Activated B cell treated with CpG ODN at 0.5 μM for 24 hours (primary cell): ENCODE data around the gene VWA8. TPM values are rescaled to one million over a fixed set of nuclear protein-coding genes. Genes with fewer than 3 reads are reported as not detected.
"Not testable (repeated sequence)": the region's sequence is repeated elsewhere in the genome, so short reads cannot be mapped to it uniquely, and the experiment has no call there.

ENCODE experiments used
- ATAC-seq: fragments of 200-7000 bp; cut with Tn5 transposase; one replicate; pipeline ENCODE4 v1.10.0; 2021; ENCODE audit warnings: low read depth, mild to moderate bottlenecking, moderate library complexity
- CTCF ChIA-PET: fragments of 350-600 bp; sonication (Branson Sonifier 250); formaldehyde crosslinking; loops from one replicate; lab custom pipeline; 2021; ENCODE audit warnings: antibody characterized with exemption; lab: Charles Lee
- POLR2A ChIA-PET: fragments of 350-600 bp; sonication (Branson Sonifier 250); formaldehyde crosslinking; loops from one replicate; lab custom pipeline; 2021; ENCODE audit warnings: antibody characterized with exemption; lab: Charles Lee
- DNase-seq: peaks from one replicate; pipeline ENCODE4 v3.0.0; 2022
- H3K27ac Mint-ChIP-seq: one replicate; pipeline ENCODE4 v1.8.0; 2020; ENCODE audit warnings: mixed read lengths
- H3K27me3 Mint-ChIP-seq: one replicate; pipeline ENCODE4 v1.8.0; 2021; ENCODE audit warnings: mixed read lengths
- H3K36me3 Mint-ChIP-seq: one replicate; pipeline ENCODE4 v1.8.0; 2021; ENCODE audit warnings: low read depth, mixed read lengths
- H3K4me1 Mint-ChIP-seq: one replicate; pipeline ENCODE4 v1.8.0; 2021; ENCODE audit warnings: mixed read lengths
- H3K4me3 Mint-ChIP-seq: one replicate; pipeline ENCODE4 v1.8.0; 2020; ENCODE audit warnings: mild to moderate bottlenecking, mixed read lengths
- H3K9me3 Mint-ChIP-seq: one replicate; pipeline ENCODE4 v1.8.0; 2020; ENCODE audit warnings: mixed read lengths
- CTCF ChIP-seq: fragments of 200-600 bp; IDR thresholded peaks from one replicate; pipeline ENCODE4 v1.8.0; 2022; ENCODE audit warnings: antibody characterized with exemption, mild to moderate bottlenecking
- intact Hi-C: fragments of 100-400 bp; cut with micrococcal nuclease; formaldehyde crosslinking; loops from one replicate; pipeline ENCODE4 v1.15.1; 2024
- total RNA-seq: library from RNA; stranded (reverse); gene quantifications from 2 replicates; pipeline ENCODE4 v1.2.3, GENCODE V29; 2022

Gene VWA8
- total RNA-seq, 1 donor from 2014 or later = 21.7 TPM

- Mint-ChIP-seq H3K27me3 (no peaks in the 10 kb centered on the region), H3K36me3 (peaks cover 16% of the 10 kb centered on the region), H3K9me3 (peaks cover 5% of the 10 kb centered on the region), H3K4me1 (peaks cover 9% of the 10 kb centered on the region), H3K27ac (no peak overlapping the region), H3K4me3 (no peak overlapping the region)
- no peak for TF ChIP-seq CTCF
- CTCF ChIA-PET = no interaction called here
- no peak for DNase-seq
- POLR2A ChIA-PET = no interaction called here
- ATAC-seq = no peak
- intact Hi-C loops = no loop called here
Measured at GRCh38 chr13:41847216-41847615, 113.7 kb downstream of the VWA8 start.

GRCh38 chr13:41842036-41842620, 118.8 kb downstream of the VWA8 start:
- no peak for DNase-seq
- ChIA-PET CTCF (no interaction called here), POLR2A (no interaction called here)
- H3K9me3 Mint-ChIP-seq = peaks cover 5% of the 10 kb centered on the region
- no peak for ATAC-seq
- peaks cover 27% of the 10 kb centered on the region for H3K4me1 Mint-ChIP-seq
- intact Hi-C loops = no loop called here
- no peak for TF ChIP-seq CTCF
- H3K27me3 Mint-ChIP-seq = no peaks in the 10 kb centered on the region
- no peak overlapping the region for H3K4me3 Mint-ChIP-seq
- no peak overlapping the region for H3K27ac Mint-ChIP-seq
- peaks cover 31% of the 10 kb centered on the region for H3K36me3 Mint-ChIP-seq

GRCh38 chr13:41837629-41838028, 123.3 kb downstream of the VWA8 start:
- no peak for TF ChIP-seq CTCF
- H3K27ac Mint-ChIP-seq = no peak overlapping the region
- no peak overlapping the region for H3K4me3 Mint-ChIP-seq
- H3K36me3 Mint-ChIP-seq = peaks cover 32% of the 10 kb centered on the region
- peaks cover 1% of the 10 kb centered on the region for H3K9me3 Mint-ChIP-seq
- no peaks in the 10 kb centered on the region for H3K27me3 Mint-ChIP-seq
- peaks cover 27% of the 10 kb centered on the region for H3K4me1 Mint-ChIP-seq
- POLR2A ChIA-PET = no interaction called here
- CTCF ChIA-PET = no interaction called here
- DNase-seq = no peak
- intact Hi-C loops = no loop called here
- ATAC-seq = no peak

GRCh38 chr13:41835871-41836270, 125.0 kb downstream of the VWA8 start:
- Mint-ChIP-seq H3K27me3 (no peaks in the 10 kb centered on the region), H3K36me3 (peaks cover 43% of the 10 kb centered on the region), H3K9me3 (peaks cover 1% of the 10 kb centered on the region), H3K4me1 (peaks cover 20% of the 10 kb centered on the region), H3K4me3 (no peak overlapping the region), H3K27ac (no peak overlapping the region)
- CTCF ChIA-PET = no interaction called here
- ATAC-seq = no peak
- no peak for DNase-seq
- intact Hi-C loops = no loop called here
- POLR2A ChIA-PET = no interaction called here
- no peak for TF ChIP-seq CTCF

GRCh38 chr13:41834697-41835096, 126.2 kb downstream of the VWA8 start:
- H3K4me3 Mint-ChIP-seq, H3K27ac Mint-ChIP-seq, H3K27me3 Mint-ChIP-seq, POLR2A ChIA-PET, CTCF ChIA-PET, intact Hi-C loops, DNase-seq, ATAC-seq, H3K9me3 Mint-ChIP-seq: not testable (repeated sequence)
- Mint-ChIP-seq H3K36me3 (peaks cover 42% of the 10 kb centered on the region), H3K4me1 (peaks cover 20% of the 10 kb centered on the region)

- peaks cover 40% of the 10 kb centered on the region for H3K36me3 Mint-ChIP-seq
- POLR2A ChIA-PET = no interaction called here
- no peak for ATAC-seq
Measured at GRCh38 chr13:41833831-41834230, 127.1 kb downstream of the VWA8 start.

More at GRCh38 chr13:41833831-41834230, 127.1 kb downstream of the VWA8 start:
- peaks cover 14% of the 10 kb centered on the region for H3K4me1 Mint-ChIP-seq
- no peak for TF ChIP-seq CTCF
- no peak overlapping the region for H3K4me3 Mint-ChIP-seq
- no peak for DNase-seq
- H3K27ac Mint-ChIP-seq = no peak overlapping the region
- intact Hi-C loops = no loop called here
- no peaks in the 10 kb centered on the region for H3K27me3 Mint-ChIP-seq
- CTCF ChIA-PET = no interaction called here
- peaks cover 1% of the 10 kb centered on the region for H3K9me3 Mint-ChIP-seq
